T-helper 1 cell treated with Interleukin-12 subunit alpha and Interleukin-12 subunit beta and Interleukin-4 antibody, amounts not matched to agents 30 ng/mL and 1 ng/mL, for 36 hours (primary cell): ENCODE measurements around the gene USP6NL. TPM values are rescaled to one million over a fixed set of nuclear protein-coding genes. Genes with fewer than 3 reads are reported as not detected.

Source experiments
- intact Hi-C: fragments of 100-400 bp; cut with micrococcal nuclease; formaldehyde crosslinking; loops from one replicate; pipeline ENCODE4 v1.15.1; 2024
- total RNA-seq: library from RNA; stranded (reverse); gene quantifications from 2 replicates; pipeline ENCODE4 v1.2.3, GENCODE V29; 2022

Gene USP6NL
- total RNA-seq, 1 donor from 2014 or later = 0.56 TPM

DNA sequence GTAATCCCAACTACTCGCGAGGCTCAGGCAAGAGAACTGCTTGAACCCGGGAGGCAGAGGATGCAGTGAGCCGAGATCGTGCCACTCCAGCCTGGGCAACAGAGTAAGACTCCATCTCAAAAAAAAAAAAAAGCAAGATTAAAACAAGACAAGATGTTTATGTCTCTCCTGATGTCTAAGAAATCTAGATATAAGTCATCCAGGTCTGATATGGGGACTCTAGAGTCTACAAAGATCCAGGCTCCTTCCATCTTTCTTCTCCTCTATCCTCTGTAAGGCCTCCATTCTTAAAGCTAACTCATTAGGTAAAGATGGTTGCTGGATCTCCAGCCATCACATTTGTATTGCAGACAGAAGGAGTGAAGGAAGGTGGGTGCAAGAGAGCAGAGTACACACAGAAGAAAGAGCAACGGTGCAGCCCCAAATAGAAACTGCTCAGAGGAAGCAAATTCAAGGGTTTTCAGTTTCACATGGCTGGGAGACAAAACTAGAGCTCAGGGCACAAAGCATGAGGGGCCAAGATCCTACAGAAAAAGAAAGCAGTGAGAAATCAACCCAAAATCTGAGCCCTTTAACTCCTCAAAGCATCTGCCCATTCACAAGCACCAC, 57.6 kb downstream of the USP6NL start:
- intact Hi-C loops = no loop called here

DNA sequence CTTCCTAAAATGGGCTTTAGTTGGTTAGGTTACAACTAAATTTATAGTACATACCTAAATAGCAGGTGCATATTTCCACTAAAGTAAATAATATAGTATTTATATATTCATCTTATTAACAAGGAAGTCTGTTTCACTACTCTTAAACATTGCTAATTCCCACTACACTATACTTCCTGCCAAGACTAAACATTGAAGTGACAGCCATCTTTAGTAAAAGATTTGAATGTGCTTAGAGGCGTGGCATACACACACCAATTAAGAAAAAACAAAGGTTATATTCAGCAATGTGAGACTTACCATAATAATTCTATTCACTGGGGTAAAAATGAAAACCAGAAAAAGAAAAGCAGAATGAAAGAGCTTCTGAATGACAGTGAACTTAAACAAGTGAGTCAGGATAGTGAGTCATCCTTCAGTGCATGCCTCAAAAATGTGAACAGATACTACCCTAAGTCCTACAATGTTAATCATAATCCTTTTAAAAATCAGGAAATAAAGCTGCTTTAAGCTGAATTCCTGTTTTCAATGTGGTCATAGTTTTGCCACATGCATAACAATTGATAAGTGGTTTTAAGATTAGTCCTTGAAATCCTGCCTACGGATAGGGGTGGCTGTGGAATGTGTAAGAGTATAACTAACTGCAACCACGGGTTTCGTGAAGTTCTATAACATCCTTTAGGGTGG, 59.4 kb downstream of the USP6NL start:
- intact Hi-C loops = no loop called here

DNA sequence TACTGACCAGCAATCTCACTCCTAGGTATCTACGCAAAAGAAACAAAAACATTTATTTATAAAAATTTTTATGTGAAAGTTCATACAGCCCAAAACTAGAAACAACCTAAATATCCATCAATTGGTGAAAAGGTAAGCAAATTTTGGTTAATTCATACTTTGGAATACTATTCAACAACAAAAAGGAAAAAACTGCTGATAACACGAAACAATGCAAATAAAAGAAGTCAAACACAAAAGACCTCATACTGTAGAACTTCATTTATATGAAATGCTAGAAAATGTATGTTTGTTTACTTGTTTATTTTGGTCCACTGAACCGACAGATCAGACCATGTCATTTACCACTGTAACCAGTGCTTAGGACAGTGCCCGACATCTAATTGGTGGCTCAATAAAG, 60.3 kb downstream of the USP6NL start:
- intact Hi-C loops = no loop called here

DNA sequence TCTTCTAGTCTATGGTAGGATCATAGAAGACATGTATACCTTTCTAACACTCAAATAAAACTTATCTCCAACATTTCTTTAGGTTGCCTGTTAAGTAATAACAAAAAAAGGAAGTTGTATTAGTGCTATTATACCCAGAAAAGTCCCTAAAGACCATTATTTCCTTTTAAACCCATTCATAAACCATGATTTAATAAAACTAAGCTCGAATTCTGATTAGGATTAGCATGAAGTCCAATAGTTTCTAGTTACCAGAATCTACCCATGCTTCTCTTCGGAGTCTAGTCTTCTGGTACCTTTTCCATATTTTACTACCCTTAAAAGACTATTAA, 62.7 kb downstream of the USP6NL start:
- intact Hi-C loops = no loop called here

DNA sequence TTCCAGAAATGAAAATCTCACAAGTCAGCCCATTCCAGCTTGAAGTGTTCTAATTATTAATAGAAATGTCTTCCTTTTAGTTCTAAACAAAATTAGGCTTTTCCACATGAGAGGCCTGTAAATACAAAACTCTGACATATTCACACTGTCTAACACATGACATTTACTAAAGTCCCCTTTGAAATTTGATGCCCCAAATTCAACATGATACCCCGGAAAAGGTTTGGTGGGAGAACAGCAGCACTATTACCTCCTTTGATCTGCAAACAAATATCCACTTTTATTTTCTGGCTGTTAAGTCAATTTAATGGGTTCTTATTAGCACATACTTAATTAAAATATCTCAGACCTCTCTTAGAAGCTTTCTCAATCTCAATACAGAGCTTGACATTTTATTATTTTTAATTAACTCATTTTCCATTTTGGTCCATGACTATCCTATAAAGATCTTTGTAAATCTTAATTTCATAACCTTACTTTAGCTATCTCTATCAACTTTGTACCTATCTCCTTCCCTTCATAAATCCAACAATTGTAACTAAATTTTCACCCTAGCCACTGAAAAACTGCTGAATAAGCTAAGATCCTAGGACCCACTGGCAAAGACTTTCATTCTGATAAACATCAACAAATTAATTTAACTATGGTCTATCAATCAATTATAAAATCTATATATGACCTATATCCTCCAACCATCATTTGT, 63.2 kb downstream of the USP6NL start:
- intact Hi-C loops = no loop called here

DNA sequence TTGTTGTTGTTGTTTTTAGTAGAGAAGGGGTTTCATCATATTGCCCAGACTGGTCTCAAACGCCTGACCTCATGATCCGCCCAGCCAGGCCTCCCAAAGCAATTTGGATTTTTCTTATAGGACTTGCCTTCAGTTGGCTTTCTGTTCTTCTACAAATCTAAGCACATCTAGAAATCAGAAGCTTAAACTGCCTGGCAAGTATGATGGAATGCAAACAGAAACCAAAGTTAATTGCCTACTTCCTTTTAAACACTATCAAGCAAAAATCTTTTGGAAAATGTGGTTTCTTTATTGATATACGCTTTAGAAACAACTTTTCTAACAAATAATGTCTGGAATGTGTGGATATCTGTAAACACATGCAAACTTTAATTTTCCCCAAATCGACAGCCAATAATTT, 64.9 kb downstream of the USP6NL start:
- intact Hi-C loops = no loop called here

DNA sequence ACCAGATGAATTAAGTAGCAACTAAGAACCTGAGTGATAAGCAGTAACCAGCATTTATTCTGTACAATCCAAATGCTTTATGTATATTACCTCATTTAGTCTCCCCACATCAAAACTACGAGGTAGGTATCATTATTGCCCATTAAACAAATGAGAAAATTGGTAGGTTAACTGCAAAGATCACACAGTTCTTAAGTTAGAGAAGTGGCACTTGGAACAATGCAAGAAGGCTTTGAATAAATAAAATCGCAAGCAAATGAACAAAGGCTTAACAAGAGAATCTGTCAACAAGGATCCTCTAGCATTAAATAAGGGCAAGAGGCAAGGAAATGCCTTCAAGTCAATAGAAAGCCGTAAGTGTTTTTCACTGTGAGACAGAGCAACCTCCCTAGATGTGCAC, 70.2 kb downstream of the USP6NL start:
- intact Hi-C loops = no loop called here

DNA sequence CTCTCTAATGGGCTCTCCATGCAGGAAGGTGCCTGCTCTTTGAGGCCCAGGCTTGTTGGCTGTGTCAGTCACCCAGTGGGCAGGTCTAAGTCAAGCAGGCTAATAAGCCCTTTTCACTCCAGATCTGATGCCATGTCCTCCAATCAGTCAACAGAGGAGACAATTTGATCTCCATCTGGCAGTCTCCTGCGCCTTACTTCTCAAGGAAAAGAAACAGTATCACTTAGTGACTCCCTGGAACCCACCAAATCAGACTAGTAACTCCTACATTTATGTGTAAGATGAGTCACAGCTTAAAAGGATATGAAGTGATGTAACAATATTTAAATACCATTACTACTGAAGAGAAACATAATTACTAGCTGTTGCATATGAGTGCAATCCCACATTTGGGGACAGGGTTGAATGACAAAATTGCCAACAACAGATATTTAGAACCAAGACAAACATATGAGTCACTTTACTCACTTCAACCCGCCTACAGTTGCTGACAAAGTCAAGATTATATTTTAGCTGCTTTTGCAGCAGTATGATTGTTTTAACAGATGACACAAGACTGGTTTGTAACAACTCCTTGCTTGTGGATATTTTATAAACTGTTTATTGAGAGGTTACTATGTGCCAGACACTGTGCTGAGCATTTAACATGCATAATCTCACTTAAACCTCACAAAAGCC, 72.1 kb downstream of the USP6NL start:
- intact Hi-C loops = no loop called here

DNA sequence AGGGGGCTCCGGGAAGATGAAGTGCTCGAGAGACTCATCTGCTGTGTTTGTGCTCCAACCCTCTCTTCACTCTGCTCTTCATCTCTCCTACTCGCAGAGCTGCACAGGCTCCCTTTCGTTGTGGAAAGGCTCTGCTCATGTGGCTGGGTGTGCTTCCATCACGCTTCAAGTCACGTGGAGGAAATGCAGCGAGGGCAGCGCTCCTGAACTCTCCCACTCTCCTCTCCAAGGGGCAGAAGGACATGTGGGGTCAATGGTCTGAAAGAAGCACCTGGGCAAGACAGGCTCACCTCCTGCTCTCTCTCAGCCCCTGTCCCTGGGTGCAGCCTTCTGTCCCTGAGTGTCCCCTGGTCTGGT, 72.6 kb downstream of the USP6NL start:
- intact Hi-C loops = no loop called here

DNA sequence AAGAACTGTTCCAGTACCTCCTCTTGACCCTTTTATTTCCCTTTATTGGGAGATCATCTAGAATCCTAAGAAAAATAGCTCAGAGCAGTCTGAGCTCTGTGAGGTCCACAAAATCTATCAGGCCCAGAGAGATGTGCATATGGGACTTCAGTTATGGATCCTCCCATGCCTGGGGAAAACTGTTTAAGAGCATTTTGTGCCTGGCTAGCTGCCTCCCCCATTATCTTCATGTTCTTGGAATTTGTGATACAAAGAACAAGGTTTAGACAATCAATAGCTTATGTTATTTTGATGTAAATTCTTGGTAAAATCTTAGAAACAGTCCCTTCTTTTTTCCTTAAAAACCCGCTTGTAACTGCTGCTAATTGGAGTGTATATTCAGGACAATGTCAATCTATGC, 75.2 kb downstream of the USP6NL start:
- intact Hi-C loops = no loop called here

DNA sequence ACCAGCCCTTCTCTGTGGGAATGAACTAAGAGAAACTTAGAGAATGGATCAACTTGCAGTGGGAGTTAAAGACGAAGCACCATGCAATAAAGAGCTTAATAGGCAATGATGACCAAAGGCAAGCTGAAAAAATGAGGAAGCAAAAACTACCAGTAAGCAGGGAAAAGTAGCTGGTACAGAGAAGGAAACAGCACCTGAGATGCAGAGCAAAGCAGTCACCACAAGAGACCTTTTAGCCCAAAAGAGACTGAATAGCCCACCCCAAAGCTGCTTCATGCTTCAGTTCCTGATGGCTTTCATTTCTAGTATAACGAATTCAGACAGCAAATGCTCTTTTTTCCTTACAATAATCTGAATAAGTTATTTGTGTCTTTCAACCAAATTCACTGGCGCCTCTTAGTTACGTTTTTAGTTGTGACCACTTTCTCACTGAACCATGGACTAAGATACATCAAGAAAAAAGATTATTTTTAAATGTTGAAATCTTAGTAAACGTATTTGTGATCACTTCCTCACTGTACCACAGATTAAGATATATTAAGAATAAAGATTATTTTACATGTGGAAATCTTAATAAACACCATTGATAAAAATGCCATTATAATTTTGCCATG, 76.0 kb downstream of the USP6NL start:
- intact Hi-C loops = no loop called here

DNA sequence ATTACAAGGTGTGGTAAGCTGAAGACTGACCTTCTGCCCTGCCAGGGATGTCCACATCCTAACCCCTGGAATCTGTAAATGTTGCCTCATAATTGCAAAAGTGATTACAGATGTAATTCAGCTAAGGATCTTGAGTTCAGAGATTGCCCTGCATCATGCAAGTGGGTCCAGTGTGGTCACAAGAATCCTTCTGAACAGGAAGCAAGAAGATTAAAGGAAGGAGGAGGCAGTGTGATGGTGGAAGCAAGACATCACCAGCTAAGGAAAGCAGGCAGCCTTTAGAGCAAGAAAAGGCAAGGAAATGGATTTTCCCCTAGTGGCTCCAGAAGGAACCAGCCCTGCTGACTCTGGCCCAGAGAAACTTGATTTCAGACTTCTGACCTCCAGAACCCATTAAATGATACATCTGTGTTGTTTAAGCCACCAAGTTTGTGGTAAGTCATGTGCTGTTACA, 78.1 kb downstream of the USP6NL start:
- intact Hi-C loops = no loop called here

DNA sequence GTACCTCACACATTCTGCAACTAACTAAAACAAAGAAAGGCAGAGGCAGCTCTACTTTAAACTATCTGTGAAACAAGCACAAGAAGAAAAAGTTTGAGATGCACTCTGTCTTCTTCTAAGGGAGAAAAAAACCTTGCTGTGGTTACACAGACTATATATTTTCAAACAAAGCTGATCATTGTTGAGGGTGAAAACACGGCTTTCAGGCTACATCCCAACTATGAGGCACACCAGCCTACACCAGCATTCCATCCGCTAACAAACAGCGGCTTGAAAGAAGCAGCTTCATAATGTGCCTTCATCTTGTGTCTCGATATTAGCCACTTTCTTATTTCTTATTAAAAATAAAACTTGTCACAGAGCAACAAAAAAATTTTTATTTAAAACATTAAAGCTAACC, 79.1 kb downstream of the USP6NL start:
- intact Hi-C loops = no loop called here

DNA sequence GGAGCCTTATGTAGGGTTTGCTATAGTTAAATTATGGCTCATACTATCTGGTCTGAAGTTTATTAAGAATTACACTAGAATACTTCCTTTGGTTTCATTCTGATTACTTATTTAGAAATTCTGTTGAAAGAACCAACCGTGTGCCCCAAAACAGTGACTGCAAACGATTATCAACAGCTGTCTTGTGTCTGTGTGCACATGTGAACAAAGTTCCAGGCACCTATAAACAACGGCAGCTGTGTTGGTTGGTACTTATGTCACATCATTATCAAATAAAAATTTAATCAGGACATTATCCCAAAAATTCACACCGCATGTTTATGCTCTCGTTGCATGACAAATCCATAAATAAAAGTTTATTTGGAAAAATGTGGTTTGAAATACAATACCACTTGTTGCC, 80.6 kb downstream of the USP6NL start:
- intact Hi-C loops = no loop called here

DNA sequence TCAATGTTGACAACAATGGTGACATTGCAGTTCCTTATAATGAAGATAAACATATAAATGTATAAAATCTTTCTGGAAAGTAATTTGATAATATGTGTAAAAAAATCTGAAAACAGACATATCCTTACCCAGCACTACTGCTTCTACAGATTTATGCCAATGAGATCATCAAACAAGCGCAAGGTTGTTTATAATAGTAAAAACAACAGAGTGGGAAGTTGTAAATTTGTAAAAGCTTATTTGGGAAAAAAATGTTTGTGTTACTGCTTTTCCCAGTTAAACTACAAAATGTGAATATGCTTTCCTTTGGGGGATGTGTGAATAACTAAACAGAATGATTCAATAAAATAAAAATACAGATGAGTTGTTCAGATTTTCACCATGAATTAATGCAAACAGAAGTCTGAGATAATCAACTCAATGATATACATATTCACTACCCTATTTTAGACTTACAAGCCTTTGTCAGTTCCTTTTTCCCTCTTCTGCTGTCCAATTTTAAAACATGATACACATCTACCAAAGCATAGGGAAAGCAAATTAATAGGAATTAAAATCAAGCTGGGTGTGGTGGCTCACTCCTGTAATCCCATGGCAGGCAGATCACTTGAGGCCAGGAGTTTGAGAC, 82.1 kb downstream of the USP6NL start:
- intact Hi-C loops = no loop called here

DNA sequence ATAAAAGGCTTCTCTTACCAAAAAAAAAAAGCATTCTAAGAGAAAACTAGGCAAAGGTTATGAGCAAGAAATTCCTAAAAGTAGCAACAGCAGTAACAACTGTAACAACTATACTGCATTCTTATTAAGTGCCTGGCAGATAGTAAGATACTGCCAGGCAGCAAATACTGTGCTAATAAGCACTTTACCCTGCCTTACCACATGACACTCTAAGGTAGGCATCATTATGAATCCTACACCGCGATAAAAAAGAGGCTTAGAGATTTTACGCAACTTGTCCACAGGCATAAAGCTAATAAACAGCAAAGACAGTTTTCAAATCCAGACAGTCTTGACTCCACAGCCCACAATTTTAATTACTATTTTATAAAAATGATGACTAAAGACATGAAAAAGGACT, 83.2 kb downstream of the USP6NL start:
- intact Hi-C loops = no loop called here

DNA sequence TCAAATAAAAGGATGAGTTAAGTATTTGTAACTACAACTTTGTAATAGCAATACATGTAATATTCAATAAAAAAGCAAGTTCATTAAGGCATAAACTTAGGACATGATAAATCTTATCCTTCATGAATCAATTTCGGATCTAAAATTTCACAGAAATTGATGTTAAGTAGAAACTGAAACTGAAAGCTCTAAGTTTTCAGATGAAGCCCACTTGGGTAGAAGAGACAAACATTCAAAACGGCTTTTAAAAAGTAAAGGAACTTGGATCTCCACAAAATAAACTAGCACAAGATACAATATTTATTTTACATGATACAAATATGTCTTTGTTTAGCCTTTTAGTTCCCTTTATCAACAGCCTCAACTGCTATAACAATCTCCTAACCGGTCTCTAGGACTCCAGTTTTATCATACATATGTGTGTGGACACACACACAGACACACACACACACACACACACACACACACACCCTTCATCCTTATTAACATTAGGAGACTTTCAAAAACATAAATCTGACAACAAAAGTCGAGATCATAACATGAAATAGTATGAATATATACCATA, 83.7 kb downstream of the USP6NL start:
- intact Hi-C loops = no loop called here

DNA sequence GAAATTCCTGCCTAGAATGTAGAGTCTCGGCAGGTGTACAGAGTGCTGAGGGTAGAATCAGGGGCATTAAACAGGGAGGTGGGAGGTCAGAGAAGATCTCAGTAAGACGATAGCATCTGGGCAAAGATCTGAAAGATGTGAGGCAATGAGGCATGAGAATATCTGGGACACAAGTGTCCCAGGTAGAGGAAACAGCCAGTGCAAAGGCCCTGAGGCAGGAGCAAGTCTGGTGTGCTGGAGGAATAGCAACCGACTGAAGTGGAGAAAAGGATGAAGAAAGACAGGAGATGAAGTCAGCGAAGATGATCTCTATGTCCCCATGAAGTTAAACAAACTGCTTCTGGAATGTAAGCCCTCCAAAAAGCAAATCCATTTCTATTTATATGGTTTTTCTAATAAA, 84.4 kb downstream of the USP6NL start:
- intact Hi-C loops = no loop called here

DNA sequence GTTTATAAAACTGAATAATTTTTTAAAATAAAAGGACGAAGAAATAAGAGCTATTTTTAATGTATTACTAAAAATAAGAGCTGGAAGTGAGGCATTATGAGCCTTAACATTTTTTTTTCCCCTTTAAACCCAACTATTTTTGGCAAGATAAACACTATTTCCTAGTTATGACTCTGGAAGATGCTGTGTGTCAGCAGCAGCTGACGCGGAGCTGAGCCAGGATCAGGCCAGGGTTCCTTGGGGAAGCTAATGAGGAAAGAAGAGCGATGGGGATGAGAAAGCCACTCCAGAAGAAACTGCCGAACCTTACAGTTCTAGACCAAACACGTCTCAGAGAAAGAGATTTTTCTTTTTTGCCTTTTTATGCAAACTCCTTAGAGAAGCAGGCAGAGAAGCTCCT, 85.9 kb downstream of the USP6NL start:
- intact Hi-C loops = no loop called here

DNA sequence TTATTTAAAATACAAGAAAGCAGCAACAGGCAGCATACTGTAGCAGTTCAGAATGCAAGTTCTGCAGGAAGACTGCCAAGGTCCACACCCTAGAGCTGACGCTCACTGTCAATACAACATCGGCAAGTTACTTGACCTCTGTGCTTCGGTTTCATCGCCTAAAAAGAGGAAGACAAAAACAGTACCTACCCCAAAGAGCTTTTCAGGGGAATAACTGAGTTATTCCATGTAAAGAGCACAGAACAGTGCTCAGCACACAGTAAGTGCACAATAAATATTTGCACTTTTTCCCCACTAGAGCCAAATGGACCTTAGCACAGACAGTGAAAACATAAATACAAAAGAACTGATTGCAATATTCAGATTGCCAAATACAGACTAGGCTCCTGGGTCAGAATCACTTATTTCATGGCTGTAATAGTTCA, 88.6 kb downstream of the USP6NL start:
- intact Hi-C loops = no loop called here

DNA sequence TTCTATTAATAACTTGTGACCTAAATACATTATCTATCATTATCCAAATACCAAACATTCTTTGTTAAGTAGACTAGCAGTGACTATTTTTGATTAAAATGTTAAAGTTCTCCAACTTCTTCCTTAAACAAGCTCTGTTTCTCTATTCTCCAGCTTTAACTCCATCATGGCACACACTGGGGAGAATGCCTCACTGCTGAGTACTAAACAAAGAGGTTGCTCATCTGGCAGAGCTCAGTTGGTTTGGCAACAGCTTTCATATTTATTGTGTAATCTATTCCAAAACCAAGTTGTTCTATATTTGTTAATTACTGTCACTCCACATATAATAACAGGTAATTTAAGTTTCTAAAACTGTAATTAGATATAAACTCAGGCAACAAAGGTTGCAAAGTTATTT, 89.6 kb downstream of the USP6NL start:
- intact Hi-C loops = no loop called here
